ENCODE results near the gene MBNL1. TPM values are rescaled to one million over a fixed set of nuclear protein-coding genes. Genes with fewer than 3 reads are reported as not detected.

The MBNL1 gene
- total and polyA plus RNA-seq, 2 of the 4 experiments (the other 2 are of a cell fraction), result 127 to 664 TPM

DNA sequence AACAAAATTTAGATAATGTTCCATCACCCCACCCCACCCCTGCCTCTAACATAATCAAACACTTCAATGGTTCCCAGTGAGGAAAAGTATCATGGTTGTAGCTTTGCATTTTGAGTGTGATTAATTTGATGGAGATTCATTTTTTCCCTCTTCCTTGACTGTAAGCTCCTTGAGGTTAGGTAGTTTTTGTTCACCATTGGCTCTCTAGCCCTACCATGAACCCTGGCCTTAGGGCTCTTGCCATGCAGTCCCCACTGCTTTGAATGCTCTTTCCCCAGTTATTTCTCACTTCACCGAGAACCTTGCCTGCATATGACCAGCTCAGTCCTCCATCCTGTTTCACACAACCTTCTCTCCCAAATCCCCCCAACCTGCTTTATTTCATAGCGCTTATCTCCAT, 5.0 kb upstream of the MBNL1 start:
- no peak overlapping the region for H2BK120ac ChIP-seq (ENCODE audit: low read depth, low read length)
- CTCF ChIA-PET, result no interaction called here
- dilution Hi-C loops (cut with HindIII; ENCODE audit: low sequenced_read_pairs, unreplicated experiment), result no loop called here
- no peak for DNase-seq
- no peaks in the 10 kb centered on the region for H4K20me1 ChIP-seq (ENCODE audit: insufficient read depth, low read length)
- H3K27ac ChIP-seq (ENCODE audit: insufficient read depth, low read length), result no peak overlapping the region
- ATAC-seq (ENCODE audit: low read depth), result no peak
- no peak overlapping the region for H2BK15ac ChIP-seq (ENCODE audit: low read depth, low read length)
- H3K4ac ChIP-seq (ENCODE audit: low read depth, low read length), result no peak overlapping the region
- BruUV-seq (replicated peaks), result no TSS peak
- no peak overlapping the region for H3K4me2 ChIP-seq (ENCODE audit: low read depth, low read length)
- TF ChIP-seq SMC3 (IDR thresholded peaks at IDR 0.05; ENCODE audit: low read depth, low read length) (no peak), RCOR1 (IDR thresholded peaks at IDR 0.05; ENCODE audit: insufficient replicate concordance, low read length) (no peak), NFE2L2 (IDR thresholded peaks at IDR 0.05; ENCODE audit: low read depth, low read length) (no peak), POLR2A (IDR thresholded peaks at IDR 0.05; ENCODE audit: low read depth, low read length) (no peak), RFX5 (IDR thresholded peaks at IDR 0.05; ENCODE audit: low read depth, low read length) (no peak), MAFK (IDR thresholded peaks at IDR 0.05; ENCODE audit: low read depth, low read length) (no peak), CHD1 (IDR thresholded peaks at IDR 0.05; ENCODE audit: low read depth, low read length) (no peak), MXI1 (IDR thresholded peaks at IDR 0.05; ENCODE audit: borderline replicate concordance, low read depth, low read length) (no peak)
- TF ChIP-seq, protein P1, sequence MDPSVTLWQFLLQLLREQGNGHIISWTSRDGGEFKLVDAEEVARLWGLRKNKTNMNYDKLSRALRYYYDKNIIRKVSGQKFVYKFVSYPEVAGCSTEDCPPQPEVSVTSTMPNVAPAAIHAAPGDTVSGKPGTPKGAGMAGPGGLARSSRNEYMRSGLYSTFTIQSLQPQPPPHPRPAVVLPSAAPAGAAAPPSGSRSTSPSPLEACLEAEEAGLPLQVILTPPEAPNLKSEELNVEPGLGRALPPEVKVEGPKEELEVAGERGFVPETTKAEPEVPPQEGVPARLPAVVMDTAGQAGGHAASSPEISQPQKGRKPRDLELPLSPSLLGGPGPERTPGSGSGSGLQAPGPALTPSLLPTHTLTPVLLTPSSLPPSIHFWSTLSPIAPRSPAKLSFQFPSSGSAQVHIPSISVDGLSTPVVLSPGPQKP (IDR thresholded peaks at IDR 0.05; ENCODE audit: borderline replicate concordance, low read depth, low read length), result no peak
- no peak overlapping the region for H2BK20ac ChIP-seq (ENCODE audit: low read depth, low read length)
- no peaks in the 10 kb centered on the region for H3K9me3 ChIP-seq (ENCODE audit: control insufficient read depth, insufficient read depth, low read length)
- H4K91ac ChIP-seq (ENCODE audit: insufficient read depth, low read depth, low read length), result no peak overlapping the region
- no peak overlapping the region for H4K5ac ChIP-seq (ENCODE audit: low read depth, low read length)
- no peak overlapping the region for H4K8ac ChIP-seq (ENCODE audit: low read depth in 2 of 2, low read length in 2 of 2)
- peaks cover 0 to 17% of the 10 kb centered on the region in 2 experiments; a peak in 3 of 4 replicates for H3K79me1 ChIP-seq (ENCODE audit: low read depth in 1 of 2, low read length in 2 of 2)
- H2AK5ac ChIP-seq (ENCODE audit: low read depth, low read length), result no peak overlapping the region
- H2AK9ac ChIP-seq (replicated peaks; ENCODE audit: low read depth, low read length, poor library complexity), result no peak overlapping the region
- no peaks in the 10 kb centered on the region for H3K27me3 ChIP-seq (ENCODE audit: control insufficient read depth, insufficient read depth, low read length)
- H3K9ac ChIP-seq (ENCODE audit: low read depth, low read length), result no peak overlapping the region
- H3K4me1 ChIP-seq (ENCODE audit: control insufficient read depth, insufficient read depth, low read length), result peaks cover 9% of the 10 kb centered on the region
- WGBS, 2 experiments (ENCODE audit: extremely low coverage in 2 of 2, insufficient read length in 1 of 2), result 100% methylated on average over 1 of the region's 2 CpGs; no CpG with 5 or more reads in 1 of the 2 experiments
- no peak overlapping the region for H2AFZ ChIP-seq (replicated peaks; ENCODE audit: low read length, poor library complexity)
- no peak overlapping the region for H3K18ac ChIP-seq (ENCODE audit: low read depth, low read length)
- in situ Hi-C loops (cut with MboI; ENCODE audit: low sequenced_read_pairs), result no loop called here
- POLR2A ChIA-PET (ENCODE audit: unreplicated experiment), result no interaction called here
- H3K56ac ChIP-seq (ENCODE audit: extremely low read depth, insufficient read depth, low read length), result no peak overlapping the region
- H3K4me3 ChIP-seq (ENCODE audit: insufficient read depth, low read depth, low read length), result no peak overlapping the region
- intact Hi-C loops (cut with micrococcal nuclease), result loop anchor here (10.0 kb wide), 1 partner anchor 49 kb away; no protein-coding TSS in a partner anchor
- H3K9me1 ChIP-seq (ENCODE audit: insufficient read depth, low read length), result peaks cover 7% of the 10 kb centered on the region
- no peaks in the 10 kb centered on the region for H3K36me3 ChIP-seq (ENCODE audit: control insufficient read depth, insufficient read depth, low read length)
- no peak overlapping the region for H3K23ac ChIP-seq (ENCODE audit: low read depth, low read length)
- H2BK5ac ChIP-seq (ENCODE audit: low read depth, low read length, poor library complexity, severe bottlenecking), result no peak overlapping the region
- no peak overlapping the region for H3K14ac ChIP-seq (replicated peaks; ENCODE audit: low read depth, low read length)
